Spleen (tissue), 11 donors: Measurements from ENCODE around the gene GYPC. TPM values are rescaled to one million over a fixed set of nuclear protein-coding genes. Genes with fewer than 3 reads are reported as not detected.
A peak's percentile ranks its signal among the peaks of the same experiment; 100 is the strongest.

ENCODE experiments used
- DNase-seq: peaks from one replicate; pipeline ENCODE4 v3.0.0-alpha.2; 2020
- H3K27ac ChIP-seq, 8 donors: fragments of 200-600 bp; sonication (generic) in 7 of 8; 1 replicate in 4 of 8; 2 replicates in 4 of 8; pipeline versions ENCODE4 v1.5.0 to v1.8.0; 2016 to 2021; ENCODE audit warnings: inconsistent platforms in 4 of 8, mild to moderate bottlenecking in 4 of 8, moderate library complexity in 1 of 8
- H3K27me3 ChIP-seq, 7 donors: fragments of 200-600 bp; sonication (generic) in 6 of 7; replicated peaks in 1 of 7; 1 replicate in 4 of 7; 2 replicates in 3 of 7; pipeline versions ENCODE4 v1.5.0 to v1.8.0; 2016 to 2021; ENCODE audit warnings: inconsistent platforms in 3 of 7, mild to moderate bottlenecking in 1 of 7
- H3K36me3 ChIP-seq, 6 donors: fragments of 200-600 bp; sonication (generic) in 5 of 6; 1 replicate in 4 of 6; 2 replicates in 2 of 6; pipeline versions ENCODE4 v1.5.0 to v1.8.0; 2016 to 2021; ENCODE audit warnings: inconsistent platforms in 2 of 6
- H3K4me1 ChIP-seq, 6 donors: fragments of 200-600 bp; sonication (generic) in 5 of 6; 1 replicate in 3 of 6; 2 replicates in 3 of 6; pipeline versions ENCODE4 v1.5.0 to v1.8.0; 2016 to 2021; ENCODE audit warnings: inconsistent platforms in 3 of 6
- H3K4me3 ChIP-seq, 8 donors: fragments of 200-600 bp; sonication (generic) in 7 of 8; 1 replicate in 4 of 8; 2 replicates in 4 of 8; pipeline versions ENCODE4 v1.5.0 to v1.8.0; 2016 to 2021; ENCODE audit warnings: inconsistent platforms in 4 of 8, mild to moderate bottlenecking in 4 of 8, moderate library complexity in 2 of 8
- H3K9me3 ChIP-seq, 8 donors: fragments of 200-600 bp; sonication (generic) in 7 of 8; 1 replicate in 4 of 8; 2 replicates in 4 of 8; pipeline versions ENCODE4 v1.5.0 to v1.8.0; 2016 to 2021; ENCODE audit warnings: inconsistent platforms in 4 of 8
- POLR2A ChIP-seq, 3 donors: fragments of 450-650 bp; IDR thresholded peaks; one replicate each; pipeline ENCODE4 v1.5.1; 2017; ENCODE audit warnings: antibody characterized with exemption in 3 of 3, mild to moderate bottlenecking in 1 of 3
- POLR2AphosphoS5 ChIP-seq, 3 donors: sonication (generic); formaldehyde crosslinking; IDR thresholded peaks; one replicate each; pipeline ENCODE4 v1.5.1; 2017; ENCODE audit warnings: antibody characterized with exemption in 3 of 3
- WGBS, 5 donors: extraction: QIAGEN DNeasy Blood & Tissue Kit in 3 of 5; methylation state at CpG; one replicate each; pipeline versions ENCODE4 v1.1.5 to v1.1.7; 2013 to 2018; 5-methylcytosine and 5-hydroxymethylcytosine counted together
- intact Hi-C: fragments of 100-400 bp; cut with DNase I; formaldehyde crosslinking; loops from one replicate; pipeline ENCODE4 v1.15.0; 2023; ENCODE audit warnings: low total_unique reads
- polyA plus RNA-seq, 3 donors: library from polyadenylated mRNA; stranded (reverse); fragments of 200-250 nt; gene quantifications; one replicate each; pipeline ENCODE4 v1.2.1, GENCODE V29; 2013
- total RNA-seq, 7 donors: library from RNA; depleted of rRNA in 3 of 7; stranded (reverse); fragments of >200 nt in 3 of 7; fragmentation: NEBNext Ultra II Directional in 4 of 7; extraction: Animal tissue kit (Norgen Biotek cat#: 25700) in 4 of 7; gene quantifications; one replicate each; pipeline versions ENCODE4 v1.1.0 to v1.2.1, GENCODE V29; 2016 to 2021
- TF ChIP-seq, protein P1 (sequence below), 11 experiments: fragments of 200-600 bp in 7 of 11; fragments of 450-650 bp in 4 of 11; sonication (generic) in 4 of 11; IDR thresholded peaks in 8 of 11; conservative IDR thresholded peaks in 3 of 11; 1 replicate in 7 of 11; 2 replicates in 4 of 11; pipeline versions ENCODE4 v1.4.0 to v1.8.0; 2016 to 2021; ENCODE audit warnings: antibody characterized with exemption in 11 of 11, inconsistent platforms in 4 of 11, mild to moderate bottlenecking in 1 of 11
- donor health status: healthy with polysubstance abuse.
- donor health status: DM: no; HTN: no; CAD: no; lungs with moderate emphysema.
- donor health status: DM: no; HTN: no; CAD: no.
- donor health status: Bipolar disorder and iron deficiency.
- donor health status: healthy.
- donor health status: DM: no; HTN: no; CAD: no.
- donor health status: DM: yes; HTN: yes; CAD: no.

Gene GYPC
- total and polyA plus RNA-seq, 10 donors: 86.6 to 202 (median 153) TPM

DNA sequence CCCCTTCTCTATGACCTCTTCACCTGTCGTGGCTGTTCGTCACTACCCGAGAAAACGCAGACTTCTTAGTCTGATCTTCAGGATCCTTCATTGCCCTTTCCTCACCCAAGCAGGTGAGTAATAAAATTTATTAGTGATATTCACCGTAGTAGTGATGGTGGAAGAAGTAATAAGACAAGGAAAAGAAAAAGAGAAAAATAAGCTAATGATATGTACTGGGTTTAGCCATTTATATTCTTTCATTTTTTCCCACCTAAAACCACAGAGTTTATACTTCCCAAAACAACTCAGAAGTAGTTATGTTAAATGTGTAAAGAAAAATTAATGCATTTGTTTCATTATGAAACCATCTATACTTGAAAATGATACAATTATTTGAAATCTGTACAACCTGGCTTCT is 19.7 kb downstream of the GYPC start:
- intact Hi-C loops: no loop called here
- H3K9me3 ChIP-seq: peaks cover 0 to 19% (median 18%) of the 10 kb centered on the region in 8 donors
- peaks cover 0 to 58% (median 13%) of the 10 kb centered on the region in 6 donors for H3K4me1 ChIP-seq
- WGBS, 5 donors: 97 to 100% (median 98%) methylated on average over 5 of the region's 5 CpGs
- no peak overlapping the region for H3K27ac ChIP-seq
- H3K27me3 ChIP-seq: no peaks in the 10 kb centered on the region
- no peak for DNase-seq
- TF ChIP-seq POLR2A (IDR thresholded peaks at IDR 0.05) (no peak), POLR2AphosphoS5 (IDR thresholded peaks at IDR 0.05) (no peak)
- TF ChIP-seq, protein P1, sequence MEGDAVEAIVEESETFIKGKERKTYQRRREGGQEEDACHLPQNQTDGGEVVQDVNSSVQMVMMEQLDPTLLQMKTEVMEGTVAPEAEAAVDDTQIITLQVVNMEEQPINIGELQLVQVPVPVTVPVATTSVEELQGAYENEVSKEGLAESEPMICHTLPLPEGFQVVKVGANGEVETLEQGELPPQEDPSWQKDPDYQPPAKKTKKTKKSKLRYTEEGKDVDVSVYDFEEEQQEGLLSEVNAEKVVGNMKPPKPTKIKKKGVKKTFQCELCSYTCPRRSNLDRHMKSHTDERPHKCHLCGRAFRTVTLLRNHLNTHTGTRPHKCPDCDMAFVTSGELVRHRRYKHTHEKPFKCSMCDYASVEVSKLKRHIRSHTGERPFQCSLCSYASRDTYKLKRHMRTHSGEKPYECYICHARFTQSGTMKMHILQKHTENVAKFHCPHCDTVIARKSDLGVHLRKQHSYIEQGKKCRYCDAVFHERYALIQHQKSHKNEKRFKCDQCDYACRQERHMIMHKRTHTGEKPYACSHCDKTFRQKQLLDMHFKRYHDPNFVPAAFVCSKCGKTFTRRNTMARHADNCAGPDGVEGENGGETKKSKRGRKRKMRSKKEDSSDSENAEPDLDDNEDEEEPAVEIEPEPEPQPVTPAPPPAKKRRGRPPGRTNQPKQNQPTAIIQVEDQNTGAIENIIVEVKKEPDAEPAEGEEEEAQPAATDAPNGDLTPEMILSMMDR (IDR thresholded peaks at IDR 0.05 in 8 of 11, conservative IDR thresholded peaks at IDR 0.05 in 3 of 11): no peak
- no peak overlapping the region for H3K4me3 ChIP-seq
- H3K36me3 ChIP-seq: peaks cover 0 to 88% (median 16%) of the 10 kb centered on the region in 6 donors

- 71 to 88% (median 77%) methylated on average over 1 of the region's 1 CpG for WGBS, 5 donors
- peaks cover 0 to 56% (median 13%) of the 10 kb centered on the region in 6 donors for H3K4me1 ChIP-seq
Measured at GRCh38 chr2:126676221-126677175, 20.5 kb downstream of the GYPC start.

DNA sequence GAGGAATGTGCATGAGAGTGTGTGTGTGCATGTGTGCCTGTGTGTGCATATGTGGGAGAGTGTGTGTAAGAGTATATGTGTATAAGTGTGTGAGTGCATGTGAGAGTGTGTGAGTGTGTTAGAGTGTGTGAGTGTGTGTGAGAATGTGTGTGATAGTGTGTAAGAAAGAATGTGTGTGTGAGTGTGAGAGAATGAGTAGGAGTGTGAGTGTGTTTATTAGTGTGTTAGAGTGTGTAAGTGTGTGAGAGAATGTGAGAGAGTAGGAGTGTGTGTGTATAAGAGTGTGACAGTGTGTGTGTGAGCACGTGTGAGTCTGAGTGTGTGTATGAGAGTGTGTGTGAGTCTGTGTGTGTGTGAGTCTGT is 21.2 kb downstream of the GYPC start:
- Histone ChIP-seq H3K4me3 (no peak overlapping the region), H3K9me3 (peaks cover 0 to 19% (median 18%) of the 10 kb centered on the region in 8 donors), H3K36me3 (peaks cover 0 to 88% (median 23%) of the 10 kb centered on the region in 6 donors), H3K27me3 (no peaks in the 10 kb centered on the region), H3K27ac (no peak overlapping the region), H3K4me1 (peaks cover 0 to 60% (median 11%) of the 10 kb centered on the region in 6 donors)
- TF ChIP-seq POLR2AphosphoS5 (IDR thresholded peaks at IDR 0.05): no peak
- no peak for TF ChIP-seq POLR2A (IDR thresholded peaks at IDR 0.05)
- TF ChIP-seq, protein P1 (IDR thresholded peaks at IDR 0.05 in 8 of 11, conservative IDR thresholded peaks at IDR 0.05 in 3 of 11): no peak
- 76 to 100% (median 86%) methylated on average over 1 of the region's 1 CpG for whole genome bisulfite sequencing, 5 donors
- no peak for DNase-seq
- intact Hi-C loops: no loop called here

More at GRCh38 chr2:126676221-126677175, 20.5 kb downstream of the GYPC start:
- TF ChIP-seq POLR2AphosphoS5 (IDR thresholded peaks at IDR 0.05) (peak in 2 of 3 donors; percentile 13 to 48), POLR2A (IDR thresholded peaks at IDR 0.05) (no peak)
- peaks cover 0 to 88% (median 20%) of the 10 kb centered on the region in 6 donors for H3K36me3 ChIP-seq
- H3K27ac ChIP-seq: peak overlapping the region in 1 of 8 donors; percentile 16
- no peaks in the 10 kb centered on the region for H3K27me3 ChIP-seq
- no peak overlapping the region for H3K4me3 ChIP-seq
- H3K9me3 ChIP-seq: peaks cover 0 to 19% (median 18%) of the 10 kb centered on the region in 8 donors
- no peak for DNase-seq
- intact Hi-C loops: no loop called here

GRCh38 chr2:126678269-126679065 is 22.5 kb downstream of the GYPC start:
- Histone ChIP-seq H3K36me3 (peaks cover 0 to 88% (median 23%) of the 10 kb centered on the region in 6 donors), H3K4me3 (no peak overlapping the region), H3K4me1 (peaks cover 0 to 51% (median 13%) of the 10 kb centered on the region in 6 donors), H3K27ac (no peak overlapping the region), H3K9me3 (peaks cover 0 to 19% (median 18%) of the 10 kb centered on the region in 8 donors), H3K27me3 (no peaks in the 10 kb centered on the region)
- intact Hi-C loops: no loop called here
- no peak for DNase-seq
- WGBS, 5 donors: 58 to 76% (median 70%) methylated on average over 13 of the region's 13 CpGs
- TF ChIP-seq POLR2A (IDR thresholded peaks at IDR 0.05) (no peak), POLR2AphosphoS5 (IDR thresholded peaks at IDR 0.05) (no peak)
- TF ChIP-seq, protein P1 (IDR thresholded peaks at IDR 0.05 in 8 of 11, conservative IDR thresholded peaks at IDR 0.05 in 3 of 11): no peak
